GM19023 (cell line): ENCODE data around the gene SLC35F3.

Source experiments
- ATAC-seq: cut with Tn5 transposase; IDR thresholded peaks from one replicate; pipeline ENCODE4 v1.9.1; 2021; ENCODE audit warnings: mild to moderate bottlenecking, moderate library complexity; ENCODE audit not compliant: unreplicated experiment

SLC35F3 gene

DNA sequence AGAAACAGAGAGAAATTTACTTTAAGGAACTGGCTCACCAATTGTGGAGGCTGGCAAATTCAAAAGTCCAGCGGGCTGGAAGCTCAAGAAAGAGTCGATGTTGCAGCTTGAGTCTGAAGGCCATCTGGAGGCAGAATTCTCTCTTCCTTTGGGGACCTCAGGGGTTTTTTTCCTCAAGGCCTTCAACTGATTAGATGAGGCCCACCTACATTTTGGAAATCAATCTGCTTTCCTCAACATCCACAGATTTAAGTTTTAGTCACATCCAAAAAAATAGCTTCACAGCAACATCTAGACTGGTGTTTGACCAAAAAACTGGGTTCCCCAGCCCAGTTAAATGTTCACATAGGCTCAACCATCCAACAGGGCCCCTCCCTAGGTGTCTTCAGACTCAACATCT, 114.9 kb downstream of the SLC35F3 start:
- no peak for ATAC-seq

DNA sequence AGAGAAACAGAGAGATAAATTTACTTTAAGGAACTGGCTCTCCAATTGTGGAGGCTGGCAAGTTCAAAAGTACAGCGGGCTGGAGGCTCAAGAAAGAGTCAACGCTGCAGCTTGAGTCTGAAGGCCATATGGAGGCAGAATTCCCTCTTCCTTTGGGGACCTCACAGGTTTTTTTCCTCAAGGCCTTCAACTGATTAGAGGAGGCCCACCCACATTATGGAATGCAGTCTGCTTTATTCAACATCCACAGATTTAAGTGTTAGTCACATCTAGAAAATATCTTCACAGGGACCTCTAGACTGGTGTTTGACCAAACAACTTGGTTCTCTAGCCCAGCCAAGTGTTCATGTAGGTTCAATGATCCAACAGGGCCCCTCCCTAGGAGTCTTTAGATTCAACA, 117.8 kb downstream of the SLC35F3 start:
- no peak for ATAC-seq

DNA sequence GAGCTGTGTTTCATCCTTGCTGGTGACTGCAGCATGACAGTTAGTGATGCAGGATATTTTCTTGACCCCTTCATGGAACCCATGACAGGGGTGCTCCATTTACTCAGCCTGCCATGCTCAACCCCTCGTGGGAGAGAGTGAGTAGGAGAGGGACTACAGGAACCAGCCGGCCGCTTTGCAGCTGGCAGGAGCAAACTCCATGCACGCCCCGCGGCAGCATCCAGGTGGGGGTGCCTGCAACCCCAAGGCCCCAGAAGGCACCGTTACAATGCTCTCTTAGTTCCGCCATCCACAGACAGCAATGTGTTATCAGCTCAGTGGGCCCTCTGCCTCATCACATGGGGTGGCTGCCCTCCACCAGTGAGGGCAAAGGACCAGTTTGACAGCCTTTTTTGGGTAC, 135.1 kb downstream of the SLC35F3 start:
- ATAC-seq, result no peak

GRCh38 chr1:234040446-234041317, 136.2 kb downstream of the SLC35F3 start:
- no peak for ATAC-seq

- no peak for ATAC-seq
These were observed 139.6 kb downstream of the SLC35F3 start for GRCh38 chr1:234044079-234044478.

DNA sequence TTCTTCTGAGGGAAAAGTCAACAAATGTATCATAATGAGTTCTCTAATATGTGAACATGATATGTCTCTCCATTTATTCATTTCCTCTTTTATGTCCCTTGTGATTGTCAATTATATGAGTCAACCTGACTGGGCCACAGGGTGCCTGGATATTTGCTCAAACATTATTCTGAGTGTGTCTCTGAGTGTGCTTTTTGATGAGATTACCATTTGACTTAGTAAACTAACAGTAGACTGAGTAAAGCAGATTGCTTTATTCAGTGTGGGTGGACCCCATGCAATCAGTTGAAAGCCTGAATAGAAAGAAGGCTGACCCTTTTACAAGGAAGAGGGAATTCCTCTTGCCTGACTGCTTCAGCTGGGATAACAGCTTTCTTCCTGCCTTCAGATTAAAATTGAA, 142.6 kb downstream of the SLC35F3 start:
- ATAC-seq, result no peak

- no peak for ATAC-seq
These were observed 157.7 kb downstream of the SLC35F3 start for GRCh38 chr1:234062166-234062565.

GRCh38 chr1:234065794-234066447, 161.4 kb downstream of the SLC35F3 start:
- ATAC-seq, result peak; percentile 48

DNA sequence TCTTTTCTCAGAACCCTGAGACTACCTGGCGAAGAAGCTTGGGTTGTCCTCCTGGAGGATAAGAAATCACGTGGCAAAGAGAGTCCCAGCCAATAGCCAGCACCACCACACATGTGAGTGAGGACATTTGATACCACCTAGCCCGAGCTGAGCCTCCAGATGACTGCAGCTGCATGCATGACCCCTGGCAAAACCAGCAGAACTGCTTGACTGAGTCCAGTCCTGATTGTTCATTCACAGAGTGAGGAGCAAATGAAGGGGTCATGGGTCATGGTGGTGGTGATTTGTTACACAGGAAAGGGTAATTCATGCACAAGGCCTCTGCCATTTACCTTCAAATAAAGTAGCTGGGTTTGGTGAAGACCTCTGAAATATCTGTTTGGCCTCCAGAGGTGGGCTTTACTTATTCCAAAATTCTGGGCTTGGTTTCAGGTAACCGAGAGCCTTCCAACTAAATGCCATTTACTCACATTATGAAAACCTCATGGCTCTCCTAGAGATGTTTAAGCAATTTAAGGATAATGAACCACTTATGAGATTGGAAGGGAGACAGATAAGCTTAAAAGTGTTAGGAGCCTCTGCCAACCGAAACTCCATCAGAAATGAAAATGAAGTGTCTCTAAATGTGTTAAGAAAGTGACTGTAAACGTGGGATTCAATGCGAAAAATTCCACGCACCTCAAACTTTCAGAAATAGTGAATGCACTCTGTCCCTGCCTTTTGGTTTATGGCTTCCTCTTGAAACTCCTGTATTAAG, 163.3 kb downstream of the SLC35F3 start:
- ATAC-seq, result no peak

GRCh38 chr1:234069760-234070159, 165.3 kb downstream of the SLC35F3 start:
- no peak for ATAC-seq

GRCh38 chr1:234072793-234073192, 168.3 kb downstream of the SLC35F3 start:
- no peak for ATAC-seq

DNA sequence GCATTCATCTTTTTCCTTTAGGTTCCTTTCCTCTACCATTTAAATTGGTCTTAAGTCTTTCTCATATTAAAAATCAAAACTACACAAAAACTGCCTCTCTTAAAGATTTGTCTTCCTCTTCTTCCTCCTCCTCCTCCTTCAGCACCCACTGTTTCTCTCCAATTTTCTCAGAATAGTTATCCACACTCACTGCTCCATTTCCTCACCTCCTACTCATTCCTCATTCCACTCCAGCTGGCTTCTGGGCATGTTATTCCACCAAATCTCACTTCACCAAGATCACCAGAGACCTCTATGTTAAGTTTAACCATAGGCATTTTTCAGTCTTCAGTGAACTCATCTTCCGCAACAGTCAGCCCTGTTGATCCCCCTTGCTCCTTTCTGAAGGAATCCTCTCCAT, 173.7 kb downstream of the SLC35F3 start:
- ATAC-seq, result no peak

- no peak for ATAC-seq
These were observed 175.4 kb downstream of the SLC35F3 start for GRCh38 chr1:234079896-234080295.

GRCh38 chr1:234083460-234083859, 179.0 kb downstream of the SLC35F3 start:
- no peak for ATAC-seq

- no peak for ATAC-seq
These were observed 184.9 kb downstream of the SLC35F3 start for GRCh38 chr1:234089396-234089795.

- no peak for ATAC-seq
These were observed 186.0 kb downstream of the SLC35F3 start for GRCh38 chr1:234090212-234091064.

- no peak for ATAC-seq
These were observed 186.6 kb downstream of the SLC35F3 start for GRCh38 chr1:234091065-234091401.

DNA sequence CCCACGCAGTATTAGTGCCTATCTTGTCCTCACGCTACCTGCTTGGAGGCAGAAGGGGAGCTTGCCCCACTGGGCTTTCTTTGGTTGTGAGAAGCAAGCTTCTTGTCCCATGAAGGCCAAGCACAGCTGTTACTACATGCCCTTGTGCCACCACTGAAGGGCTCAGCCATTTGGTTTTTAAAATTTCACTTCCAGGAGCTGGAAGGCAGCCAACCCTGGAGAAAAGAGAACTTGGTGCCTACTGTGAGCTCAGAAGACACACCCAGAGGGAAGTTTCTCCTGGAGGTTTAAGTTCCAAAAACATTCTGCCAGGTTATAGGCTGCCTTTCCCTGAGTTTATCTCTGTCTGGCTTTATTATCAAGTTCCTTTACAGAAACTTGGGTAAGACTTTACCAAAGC, 187.4 kb downstream of the SLC35F3 start:
- ATAC-seq, result no peak

DNA sequence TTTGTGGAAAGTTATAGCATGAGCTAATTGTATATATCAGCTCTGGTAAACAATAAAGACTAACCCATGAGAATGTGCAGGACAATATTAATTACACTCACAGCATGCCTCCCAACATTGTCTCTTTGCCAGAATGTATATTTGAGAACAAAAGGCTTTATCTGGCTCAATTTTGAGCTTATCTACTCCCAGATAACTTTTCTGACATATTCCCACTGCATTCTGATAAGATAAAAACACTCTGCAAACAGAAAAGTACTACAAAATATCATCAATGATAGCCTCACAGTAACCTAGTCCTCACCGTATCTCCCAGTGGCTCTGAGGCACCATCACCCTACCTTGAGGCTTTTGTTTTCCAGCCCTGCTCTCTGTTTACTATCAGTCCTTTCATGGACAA, 188.6 kb downstream of the SLC35F3 start:
- no peak for ATAC-seq

- ATAC-seq, result no peak
These were observed 189.3 kb downstream of the SLC35F3 start for GRCh38 chr1:234093741-234094140.

DNA sequence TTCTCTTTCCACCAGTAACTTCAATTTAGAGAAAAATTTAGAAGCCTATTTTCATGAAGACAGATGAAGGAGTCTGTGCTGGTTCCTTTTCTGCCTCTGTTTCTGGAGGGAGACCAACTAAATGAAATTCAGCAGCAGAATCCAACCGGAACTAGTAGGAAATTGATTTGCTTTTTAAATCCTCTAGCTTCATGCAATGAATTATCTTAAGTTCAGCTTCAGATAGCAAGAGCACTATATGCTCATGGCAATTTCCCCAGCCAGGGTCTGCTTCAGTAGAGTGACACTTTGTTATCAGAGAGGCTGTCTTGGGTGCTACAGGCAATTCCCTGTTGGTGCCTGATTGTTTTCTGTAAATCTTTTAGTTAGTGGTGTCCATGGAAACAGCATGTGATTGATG, 189.7 kb downstream of the SLC35F3 start:
- ATAC-seq, result no peak
